Measurements from ENCODE around the gene ARHGAP4. TPM values are rescaled to one million over a fixed set of nuclear protein-coding genes. Genes with fewer than 3 reads are reported as not detected.

ARHGAP4 gene
- total and polyA plus RNA-seq, 10 donors: 176 to 713 (median 269) TPM

DNA sequence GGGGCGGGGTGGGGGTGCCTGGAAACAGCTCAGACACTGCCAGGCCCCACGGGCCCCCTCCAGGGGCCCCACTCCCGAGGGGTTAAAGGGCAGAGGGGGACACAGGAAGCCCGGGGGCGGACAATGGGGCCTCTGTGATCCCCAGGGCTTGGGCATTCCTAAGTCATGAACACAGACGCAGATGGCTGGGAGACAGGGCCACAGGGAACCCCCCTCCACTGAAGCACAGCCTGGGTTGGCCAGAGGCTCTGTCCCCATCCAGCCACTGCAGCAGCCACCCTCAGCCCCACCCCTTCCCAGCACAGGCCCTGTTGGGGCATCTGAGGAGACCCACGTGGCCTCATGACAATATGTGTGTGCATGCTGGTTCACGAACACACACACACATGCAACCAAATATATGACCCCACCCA, 44.0 kb downstream of the ARHGAP4 start:
- TF ChIP-seq POLR2A (IDR thresholded peaks at IDR 0.05) (no peak), POLR2AphosphoS5 (IDR thresholded peaks at IDR 0.05) (no peak)
- TF ChIP-seq, protein P1, sequence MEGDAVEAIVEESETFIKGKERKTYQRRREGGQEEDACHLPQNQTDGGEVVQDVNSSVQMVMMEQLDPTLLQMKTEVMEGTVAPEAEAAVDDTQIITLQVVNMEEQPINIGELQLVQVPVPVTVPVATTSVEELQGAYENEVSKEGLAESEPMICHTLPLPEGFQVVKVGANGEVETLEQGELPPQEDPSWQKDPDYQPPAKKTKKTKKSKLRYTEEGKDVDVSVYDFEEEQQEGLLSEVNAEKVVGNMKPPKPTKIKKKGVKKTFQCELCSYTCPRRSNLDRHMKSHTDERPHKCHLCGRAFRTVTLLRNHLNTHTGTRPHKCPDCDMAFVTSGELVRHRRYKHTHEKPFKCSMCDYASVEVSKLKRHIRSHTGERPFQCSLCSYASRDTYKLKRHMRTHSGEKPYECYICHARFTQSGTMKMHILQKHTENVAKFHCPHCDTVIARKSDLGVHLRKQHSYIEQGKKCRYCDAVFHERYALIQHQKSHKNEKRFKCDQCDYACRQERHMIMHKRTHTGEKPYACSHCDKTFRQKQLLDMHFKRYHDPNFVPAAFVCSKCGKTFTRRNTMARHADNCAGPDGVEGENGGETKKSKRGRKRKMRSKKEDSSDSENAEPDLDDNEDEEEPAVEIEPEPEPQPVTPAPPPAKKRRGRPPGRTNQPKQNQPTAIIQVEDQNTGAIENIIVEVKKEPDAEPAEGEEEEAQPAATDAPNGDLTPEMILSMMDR (IDR thresholded peaks at IDR 0.05 in 8 of 11, conservative IDR thresholded peaks at IDR 0.05 in 3 of 11): no peak
- Histone ChIP-seq H3K4me3 (no peak overlapping the region), H3K27me3 (replicated peaks in 1 of 7) (peaks cover 4 to 98% (median 73%) of the 10 kb centered on the region in 7 donors), H3K4me1 (peaks cover 0 to 16% (median 9%) of the 10 kb centered on the region in 6 donors), H3K9me3 (no peaks in the 10 kb centered on the region), H3K27ac (no peak overlapping the region), H3K36me3 (no peaks in the 10 kb centered on the region)
- intact Hi-C loops (cut with DNase I; ENCODE audit: low total_unique reads): no loop called here
- no peak for DNase-seq
- 36 to 55% (median 51%) methylated on average over 3 to 8 of the region's 8 CpGs; no CpG with 5 or more reads in 1 of the 5 donors for WGBS, 5 donors

DNA sequence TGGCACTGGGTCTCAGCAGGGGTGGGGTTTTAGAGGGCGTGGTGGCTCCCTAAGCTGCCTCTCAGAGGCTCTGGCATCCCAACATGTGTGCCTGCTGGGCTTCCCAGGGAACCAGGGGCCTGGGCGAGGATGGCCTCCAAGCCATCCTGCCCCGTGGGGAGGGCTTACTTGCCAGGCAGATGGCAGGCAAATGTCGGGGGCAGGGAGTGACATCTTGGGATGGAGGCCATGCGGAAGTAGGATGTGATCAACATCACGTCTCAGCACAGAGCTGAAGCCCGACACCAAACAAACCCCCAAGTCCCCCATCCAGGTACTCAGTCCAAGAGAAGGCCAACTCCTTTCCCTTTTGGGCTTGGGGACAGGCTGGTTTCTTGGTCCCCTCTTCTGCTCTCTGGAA, 44.8 kb downstream of the ARHGAP4 start:
- peaks cover 0 to 11% (median 7%) of the 10 kb centered on the region in 6 donors for H3K4me1 ChIP-seq
- no peaks in the 10 kb centered on the region for H3K36me3 ChIP-seq
- no peak overlapping the region for H3K27ac ChIP-seq
- intact Hi-C loops (cut with DNase I; ENCODE audit: low total_unique reads): no loop called here
- no peak for DNase-seq
- TF ChIP-seq, protein P1 (IDR thresholded peaks at IDR 0.05 in 8 of 11, conservative IDR thresholded peaks at IDR 0.05 in 3 of 11): no peak
- TF ChIP-seq POLR2A (IDR thresholded peaks at IDR 0.05): no peak
- TF ChIP-seq POLR2AphosphoS5 (IDR thresholded peaks at IDR 0.05): no peak
- peaks cover 4 to 98% (median 67%) of the 10 kb centered on the region in 7 donors for H3K27me3 ChIP-seq (replicated peaks in 1 of 7)
- H3K4me3 ChIP-seq: no peak overlapping the region
- H3K9me3 ChIP-seq: no peaks in the 10 kb centered on the region
- 37 to 100% (median 80%) methylated on average over 1 to 7 of the region's 7 CpGs for WGBS, 5 donors

DNA sequence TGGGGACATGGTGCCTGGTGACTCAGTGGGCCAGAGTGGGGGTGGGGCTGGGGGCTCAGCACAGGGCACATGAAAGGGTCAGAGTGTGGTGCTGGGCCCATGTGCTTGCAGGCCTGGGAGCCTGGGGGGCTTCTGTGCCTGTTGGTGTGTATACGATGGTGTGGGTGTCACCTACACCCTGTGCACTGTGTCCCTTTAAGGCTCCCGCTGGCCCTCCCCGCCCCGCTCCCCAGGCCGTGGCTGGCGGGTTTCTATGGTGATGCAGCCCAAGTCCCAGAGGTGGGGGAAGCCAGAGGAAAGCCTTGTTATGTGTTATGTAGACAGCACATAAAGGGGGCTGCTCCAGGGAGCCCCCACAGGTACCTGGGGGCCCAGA, 45.6 kb downstream of the ARHGAP4 start:
- no peak overlapping the region for H3K27ac ChIP-seq
- peaks cover 0 to 7% (median 4%) of the 10 kb centered on the region in 6 donors for H3K4me1 ChIP-seq
- intact Hi-C loops (cut with DNase I; ENCODE audit: low total_unique reads): no loop called here
- no peaks in the 10 kb centered on the region for H3K36me3 ChIP-seq
- TF ChIP-seq POLR2AphosphoS5 (IDR thresholded peaks at IDR 0.05) (no peak), POLR2A (IDR thresholded peaks at IDR 0.05) (no peak)
- TF ChIP-seq, protein P1 (IDR thresholded peaks at IDR 0.05 in 8 of 11, conservative IDR thresholded peaks at IDR 0.05 in 3 of 11): no peak
- 38 to 42% (median 40%) methylated on average over 6 of the region's 6 CpGs; no CpG with 5 or more reads in 2 of the 5 donors for WGBS, 5 donors
- H3K27me3 ChIP-seq (replicated peaks in 1 of 7): peaks cover 4 to 98% (median 68%) of the 10 kb centered on the region in 7 donors
- H3K9me3 ChIP-seq: no peaks in the 10 kb centered on the region
- peak; percentile 44 for DNase-seq
- no peak overlapping the region for H3K4me3 ChIP-seq

DNA sequence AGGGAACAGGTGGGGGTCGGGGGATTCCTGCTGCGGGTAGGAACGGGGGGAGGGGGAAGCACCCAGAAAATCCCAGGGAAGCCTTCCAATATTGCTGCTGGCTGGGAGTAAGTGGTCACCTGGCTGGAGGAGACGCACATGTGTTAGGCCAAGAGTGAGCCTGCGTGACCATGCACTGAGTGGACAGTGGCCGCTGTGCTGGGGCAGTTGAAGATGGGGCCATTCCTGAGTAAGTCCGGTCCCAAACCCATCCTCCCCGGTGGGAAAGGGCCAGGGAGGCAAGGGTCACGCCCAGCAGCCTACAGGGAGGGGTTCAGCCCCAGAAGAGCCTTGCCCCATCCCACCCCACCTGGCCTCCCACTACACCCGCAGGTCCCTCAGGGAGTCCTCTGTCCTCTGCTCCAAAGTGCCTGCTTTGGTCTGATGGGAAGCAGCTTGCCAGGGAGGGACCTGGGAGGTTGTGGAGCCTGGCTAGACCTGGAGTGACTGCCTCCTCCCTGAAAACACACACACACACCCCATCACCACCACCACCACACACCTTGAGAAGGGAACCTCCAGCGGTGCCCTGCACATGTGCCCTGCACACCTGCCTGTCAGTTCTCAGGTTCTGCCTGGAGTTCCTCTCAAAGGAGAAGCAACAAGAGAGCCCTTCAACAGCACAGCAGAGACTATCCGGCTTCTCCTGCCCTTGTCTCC, 46.2 kb downstream of the ARHGAP4 start:
- 63 to 100% (median 74%) methylated on average over 1 to 12 of the region's 12 CpGs for WGBS, 5 donors
- TF ChIP-seq POLR2AphosphoS5 (IDR thresholded peaks at IDR 0.05) (no peak), POLR2A (IDR thresholded peaks at IDR 0.05) (no peak)
- TF ChIP-seq, protein P1 (IDR thresholded peaks at IDR 0.05 in 8 of 11, conservative IDR thresholded peaks at IDR 0.05 in 3 of 11): no peak
- Histone ChIP-seq H3K4me1 (peaks cover 0 to 1% (median 0%) of the 10 kb centered on the region in 6 donors), H3K36me3 (no peaks in the 10 kb centered on the region), H3K27ac (no peak overlapping the region), H3K27me3 (replicated peaks in 1 of 7) (peaks cover 4 to 97% (median 62%) of the 10 kb centered on the region in 7 donors), H3K9me3 (no peaks in the 10 kb centered on the region), H3K4me3 (no peak overlapping the region)
- peak; percentile 55 for DNase-seq
- intact Hi-C loops (cut with DNase I; ENCODE audit: low total_unique reads): no loop called here
